Fibroblast of lung (primary cell): ENCODE data around the gene KIAA0040.

Experiments used
- CTCF ChIP-seq, 2 donors: IDR thresholded peaks in 1 of 2; conservative IDR thresholded peaks in 1 of 2; 1 replicate in 1 of 2; 2 replicates in 1 of 2; pipeline ENCODE4 v1.5.1; 2011 to 2012; ENCODE audit warnings: low read length in 2 of 2, control low read depth in 1 of 2, inconsistent platforms in 1 of 2, low read depth in 1 of 2, mild to moderate bottlenecking in 1 of 2
- EZH2 ChIP-seq: IDR thresholded peaks from 2 replicates; pipeline ENCODE4 v1.5.1; 2012; ENCODE audit warnings: low read length, control low read depth, mild to moderate bottlenecking; ENCODE audit errors: missing control alignments

DNA sequence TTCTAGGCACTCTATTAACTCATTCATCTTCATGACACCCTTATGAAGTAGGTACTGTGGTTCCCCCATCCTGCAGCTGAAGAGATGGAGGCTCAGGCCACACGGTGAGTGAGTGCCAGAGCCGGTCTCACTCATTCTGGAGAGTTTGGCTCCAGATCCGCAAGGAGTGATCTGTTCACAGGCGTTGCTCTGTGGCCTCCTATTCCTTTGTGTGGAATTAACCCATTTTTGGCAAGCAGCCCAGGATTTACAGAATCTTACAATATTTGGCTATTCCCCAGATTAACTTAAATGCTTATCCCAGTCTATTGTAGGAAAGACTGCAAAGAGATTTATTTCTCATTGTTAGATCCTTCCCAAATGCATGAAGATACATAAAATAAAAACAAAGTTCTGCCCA, 29.6 kb downstream of the KIAA0040 start:
- no peak for TF ChIP-seq CTCF (conservative IDR thresholded peaks at IDR 0.05 in 1 of 2, IDR thresholded peaks at IDR 0.05 in 1 of 2; ENCODE audit: low read depth in 1 of 2, low read length in 2 of 2)
- TF ChIP-seq EZH2: no peak
